GM06990 (cell line): ENCODE results near the gene RAD51D.

Experiments
- DNase-seq: peaks from one replicate; pipeline ENCODE4 v3.0.0-alpha.2; 2011; ENCODE audit not compliant: insufficient read length; ENCODE audit errors: extremely low read depth
- H3K27me3 ChIP-seq: replicated peaks from 2 replicates; pipeline ENCODE4 v1.6.0; 2011; ENCODE audit warnings: low read length; ENCODE audit not compliant: control insufficient read depth, insufficient read depth
- H3K36me3 ChIP-seq: 2 replicates; pipeline ENCODE4 v1.5.1; 2011; ENCODE audit warnings: low read length; ENCODE audit not compliant: control insufficient read depth, insufficient read depth
- H3K4me3 ChIP-seq: replicated peaks from 2 replicates; pipeline ENCODE4 v1.5.1; 2011; ENCODE audit warnings: low read depth, mild to moderate bottlenecking, control low read depth, low read length
- TF ChIP-seq, protein P1 (sequence below): IDR thresholded peaks from 2 replicates; pipeline ENCODE4 v1.5.1; 2011; ENCODE audit warnings: low read length, control low read depth, mild to moderate bottlenecking, inconsistent platforms; ENCODE audit not compliant: insufficient read depth, poor library complexity, severe bottlenecking

RAD51D gene

GRCh38 chr17:35082073-35082657, 37.5 kb downstream of the RAD51D start:
- peak; percentile 29 for DNase-seq
- TF ChIP-seq, protein P1, sequence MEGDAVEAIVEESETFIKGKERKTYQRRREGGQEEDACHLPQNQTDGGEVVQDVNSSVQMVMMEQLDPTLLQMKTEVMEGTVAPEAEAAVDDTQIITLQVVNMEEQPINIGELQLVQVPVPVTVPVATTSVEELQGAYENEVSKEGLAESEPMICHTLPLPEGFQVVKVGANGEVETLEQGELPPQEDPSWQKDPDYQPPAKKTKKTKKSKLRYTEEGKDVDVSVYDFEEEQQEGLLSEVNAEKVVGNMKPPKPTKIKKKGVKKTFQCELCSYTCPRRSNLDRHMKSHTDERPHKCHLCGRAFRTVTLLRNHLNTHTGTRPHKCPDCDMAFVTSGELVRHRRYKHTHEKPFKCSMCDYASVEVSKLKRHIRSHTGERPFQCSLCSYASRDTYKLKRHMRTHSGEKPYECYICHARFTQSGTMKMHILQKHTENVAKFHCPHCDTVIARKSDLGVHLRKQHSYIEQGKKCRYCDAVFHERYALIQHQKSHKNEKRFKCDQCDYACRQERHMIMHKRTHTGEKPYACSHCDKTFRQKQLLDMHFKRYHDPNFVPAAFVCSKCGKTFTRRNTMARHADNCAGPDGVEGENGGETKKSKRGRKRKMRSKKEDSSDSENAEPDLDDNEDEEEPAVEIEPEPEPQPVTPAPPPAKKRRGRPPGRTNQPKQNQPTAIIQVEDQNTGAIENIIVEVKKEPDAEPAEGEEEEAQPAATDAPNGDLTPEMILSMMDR, result no peak
- Histone ChIP-seq H3K36me3 (no peaks in the 10 kb centered on the region), H3K4me3 (no peak overlapping the region; the same call in 1 of the 2 replicates), H3K27me3 (no peaks in the 10 kb centered on the region)

DNA sequence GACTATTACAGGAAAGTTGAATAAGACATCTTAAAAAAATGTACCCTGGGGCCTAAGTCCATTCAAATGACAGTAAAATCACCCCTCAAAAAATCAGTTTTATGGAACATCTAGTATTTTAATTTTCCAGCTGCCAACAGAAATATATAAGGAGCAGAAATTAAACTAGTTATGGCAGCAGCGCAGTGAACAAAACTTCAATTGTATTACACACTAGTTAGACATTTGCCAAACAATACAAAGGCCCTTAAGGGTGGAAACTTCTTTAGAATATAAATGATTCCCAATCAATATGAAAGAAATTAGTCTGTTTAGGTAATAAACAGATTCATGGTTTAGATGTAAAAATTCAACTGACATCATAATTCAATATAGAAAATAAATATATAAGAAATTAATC, 38.0 kb downstream of the RAD51D start:
- Histone ChIP-seq H3K27me3 (no peaks in the 10 kb centered on the region), H3K36me3 (no peaks in the 10 kb centered on the region), H3K4me3 (no peak overlapping the region)
- DNase-seq, result no peak
- TF ChIP-seq, protein P1, result no peak

- H3K36me3 ChIP-seq, result no peaks in the 10 kb centered on the region
- no peaks in the 10 kb centered on the region for H3K27me3 ChIP-seq
- TF ChIP-seq, protein P1, result no peak
- H3K4me3 ChIP-seq, result no peak overlapping the region
- peak; percentile 53 for DNase-seq
These were observed 39.1 kb downstream of the RAD51D start for GRCh38 chr17:35080536-35080935.

- Histone ChIP-seq H3K4me3 (no peak overlapping the region), H3K36me3 (no peaks in the 10 kb centered on the region), H3K27me3 (no peaks in the 10 kb centered on the region)
- DNase-seq, result no peak
- TF ChIP-seq, protein P1, result no peak
These were observed 39.9 kb downstream of the RAD51D start for GRCh38 chr17:35079547-35080423.

- Histone ChIP-seq H3K4me3 (no peak overlapping the region), H3K36me3 (no peaks in the 10 kb centered on the region), H3K27me3 (no peaks in the 10 kb centered on the region)
- TF ChIP-seq, protein P1, result no peak
- no peak for DNase-seq
These were observed 42.8 kb downstream of the RAD51D start for GRCh38 chr17:35076874-35077273.
